Mesothelial cell of epicardium (in vitro differentiated cells): ENCODE data around the gene SERPINB1. TPM values are rescaled to one million over a fixed set of nuclear protein-coding genes. Genes with fewer than 3 reads are reported as not detected.

Experiments used
- DNase-seq, 2 experiments: peaks; one replicate each; pipeline ENCODE4 v3.0.0; 2021; ENCODE audit warnings: low spot score in 2 of 2; ENCODE audit not compliant: unreplicated experiment in 2 of 2
- H3K27ac Mint-ChIP-seq: 2 replicates; pipeline ENCODE4 v1.8.0; 2021; ENCODE audit warnings: mixed read lengths
- H3K27me3 Mint-ChIP-seq: 2 replicates; pipeline ENCODE4 v1.8.0; 2021; ENCODE audit warnings: low read depth, mixed read lengths
- H3K36me3 Mint-ChIP-seq: 2 replicates; pipeline ENCODE4 v1.8.0; 2021; ENCODE audit warnings: mixed read lengths
- H3K4me1 Mint-ChIP-seq: 2 replicates; pipeline ENCODE4 v1.8.0; 2021; ENCODE audit warnings: mixed read lengths
- H3K4me3 Mint-ChIP-seq: 2 replicates; pipeline ENCODE4 v1.8.0; 2021; ENCODE audit warnings: mild to moderate bottlenecking, moderate library complexity, mixed read lengths
- H3K9me3 Mint-ChIP-seq: 2 replicates; pipeline ENCODE4 v1.8.0; 2021; ENCODE audit warnings: mixed read lengths
- total RNA-seq: library from RNA; stranded (reverse); gene quantifications from 3 replicates; pipeline ENCODE4 v1.2.1, GENCODE V29; 2021
- TF ChIP-seq, protein P1 (sequence below): fragments of 200-600 bp; sonication (generic); IDR thresholded peaks from one replicate; pipeline ENCODE4 v1.5.0; 2021; ENCODE audit warnings: antibody characterized with exemption; ENCODE audit not compliant: unreplicated experiment

SERPINB1 gene
- total RNA-seq, 1 donor from 2014 or later: 18.5 TPM

DNA sequence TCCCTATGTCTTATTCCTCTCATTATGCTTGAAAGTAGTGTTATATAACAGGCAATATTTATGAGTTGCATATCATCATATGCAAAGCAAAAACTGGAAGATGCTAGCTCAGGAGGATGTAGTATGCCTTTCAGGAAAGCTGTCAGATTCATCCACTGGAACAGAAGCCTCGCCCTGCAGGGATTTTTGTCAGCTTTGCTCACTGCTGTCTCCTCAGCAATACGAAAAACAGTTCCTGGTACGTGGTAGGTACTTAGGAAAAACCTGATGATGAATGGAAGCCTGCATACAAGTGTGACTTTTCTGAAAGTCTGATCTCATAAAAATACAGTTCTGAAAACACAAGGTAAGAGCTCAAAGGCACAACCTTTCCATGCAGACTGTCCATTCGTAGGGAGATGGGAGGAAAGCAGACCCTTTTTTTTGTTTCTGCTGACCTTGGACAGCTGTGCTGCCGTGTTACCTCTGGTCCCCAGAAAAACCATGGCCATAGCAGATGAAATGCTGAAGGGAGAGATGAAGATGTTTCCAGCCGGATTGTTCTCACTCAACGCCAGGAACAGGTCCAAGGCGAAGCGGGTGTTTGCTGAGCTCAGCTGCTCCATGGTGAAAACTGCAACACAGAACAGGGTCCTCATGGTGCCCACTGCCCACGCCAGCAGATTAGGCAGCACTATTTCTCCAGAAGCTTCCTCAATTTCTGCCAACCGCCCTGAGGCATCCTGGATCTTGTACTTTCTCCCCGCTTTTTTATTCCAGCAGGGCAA is 1.5 kb downstream of the SERPINB1 start:
- Mint-ChIP-seq H3K9me3 (no peaks in the 10 kb centered on the region), H3K36me3 (peaks cover 18% of the 10 kb centered on the region), H3K27me3 (no peaks in the 10 kb centered on the region), H3K27ac (peak overlapping the region; percentile 98), H3K4me1 (peaks cover 47% of the 10 kb centered on the region), H3K4me3 (peak overlapping the region; percentile 58)
- TF ChIP-seq, protein P1, sequence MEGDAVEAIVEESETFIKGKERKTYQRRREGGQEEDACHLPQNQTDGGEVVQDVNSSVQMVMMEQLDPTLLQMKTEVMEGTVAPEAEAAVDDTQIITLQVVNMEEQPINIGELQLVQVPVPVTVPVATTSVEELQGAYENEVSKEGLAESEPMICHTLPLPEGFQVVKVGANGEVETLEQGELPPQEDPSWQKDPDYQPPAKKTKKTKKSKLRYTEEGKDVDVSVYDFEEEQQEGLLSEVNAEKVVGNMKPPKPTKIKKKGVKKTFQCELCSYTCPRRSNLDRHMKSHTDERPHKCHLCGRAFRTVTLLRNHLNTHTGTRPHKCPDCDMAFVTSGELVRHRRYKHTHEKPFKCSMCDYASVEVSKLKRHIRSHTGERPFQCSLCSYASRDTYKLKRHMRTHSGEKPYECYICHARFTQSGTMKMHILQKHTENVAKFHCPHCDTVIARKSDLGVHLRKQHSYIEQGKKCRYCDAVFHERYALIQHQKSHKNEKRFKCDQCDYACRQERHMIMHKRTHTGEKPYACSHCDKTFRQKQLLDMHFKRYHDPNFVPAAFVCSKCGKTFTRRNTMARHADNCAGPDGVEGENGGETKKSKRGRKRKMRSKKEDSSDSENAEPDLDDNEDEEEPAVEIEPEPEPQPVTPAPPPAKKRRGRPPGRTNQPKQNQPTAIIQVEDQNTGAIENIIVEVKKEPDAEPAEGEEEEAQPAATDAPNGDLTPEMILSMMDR: no peak
- no peak for DNase-seq

DNA sequence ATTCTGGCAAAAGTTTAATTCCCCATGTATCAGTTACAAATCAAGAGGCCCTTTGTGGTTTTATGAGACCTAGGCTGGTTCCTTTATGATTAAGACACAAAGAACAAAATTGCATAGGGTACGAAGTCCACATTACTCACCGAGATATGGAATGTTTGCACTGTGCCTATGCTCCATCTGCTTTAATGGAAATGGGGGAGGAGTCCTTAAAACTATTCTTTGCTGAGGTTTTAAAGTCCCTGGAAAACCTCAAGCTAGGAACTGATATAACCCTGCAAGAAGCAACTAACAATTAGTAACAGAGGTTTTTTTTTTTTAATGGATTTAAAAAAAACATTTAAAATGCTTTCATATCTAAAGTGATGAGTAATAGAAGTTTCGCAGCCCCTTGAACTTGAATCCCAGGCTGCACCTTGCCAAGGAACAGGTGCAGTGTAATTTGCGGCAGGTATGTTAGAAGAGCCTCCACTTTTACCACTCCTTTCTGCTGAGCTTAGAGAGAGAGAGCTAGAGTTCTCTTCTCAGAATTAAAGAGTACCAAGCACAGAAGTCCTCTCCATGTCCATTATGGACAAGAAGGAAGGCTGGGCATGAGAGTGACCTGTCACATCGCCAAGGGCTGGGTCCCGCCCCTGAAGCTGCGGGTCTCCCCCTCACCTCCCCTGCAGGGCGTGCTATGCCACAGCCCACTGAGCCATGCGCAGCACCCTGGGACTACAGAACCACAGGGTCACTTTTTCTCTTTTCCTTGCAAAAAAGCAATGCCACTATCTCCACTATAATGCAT is 2.3 kb downstream of the SERPINB1 start:
- H3K4me3 Mint-ChIP-seq: peak overlapping the region; percentile 58
- DNase-seq: no peak
- H3K27ac Mint-ChIP-seq: peak overlapping the region; percentile 98

DNA sequence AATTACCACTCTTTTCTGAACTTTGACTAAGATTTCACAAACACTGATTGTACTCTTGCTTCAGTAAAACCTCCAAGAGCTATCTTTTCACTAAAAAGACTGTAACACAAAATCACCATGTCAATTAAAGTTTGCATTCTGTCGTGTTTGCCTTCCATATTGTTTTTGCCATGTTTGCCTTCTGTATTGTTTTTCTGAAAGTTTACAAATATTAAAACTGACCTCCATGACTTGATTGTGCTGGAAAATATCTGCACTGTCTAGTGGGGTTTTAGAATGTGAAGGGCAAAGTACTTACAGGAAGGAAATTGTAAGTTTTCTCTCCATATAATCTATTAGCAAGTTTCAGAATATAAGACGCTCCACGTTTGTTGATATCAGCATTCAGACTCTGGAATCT is 3.4 kb downstream of the SERPINB1 start:
- Mint-ChIP-seq H3K9me3 (no peaks in the 10 kb centered on the region), H3K36me3 (peaks cover 34% of the 10 kb centered on the region), H3K27ac (peak overlapping the region; percentile 26), H3K4me1 (peaks cover 40% of the 10 kb centered on the region), H3K27me3 (no peaks in the 10 kb centered on the region), H3K4me3 (no peak overlapping the region)
- TF ChIP-seq, protein P1: no peak
- DNase-seq: no peak

More for the DNA sequence above, 2.3 kb downstream of the SERPINB1 start:
- H3K36me3 Mint-ChIP-seq: peaks cover 26% of the 10 kb centered on the region
- H3K9me3 Mint-ChIP-seq: no peaks in the 10 kb centered on the region
- no peaks in the 10 kb centered on the region for H3K27me3 Mint-ChIP-seq
- H3K4me1 Mint-ChIP-seq: peaks cover 47% of the 10 kb centered on the region
- TF ChIP-seq, protein P1: no peak

DNA sequence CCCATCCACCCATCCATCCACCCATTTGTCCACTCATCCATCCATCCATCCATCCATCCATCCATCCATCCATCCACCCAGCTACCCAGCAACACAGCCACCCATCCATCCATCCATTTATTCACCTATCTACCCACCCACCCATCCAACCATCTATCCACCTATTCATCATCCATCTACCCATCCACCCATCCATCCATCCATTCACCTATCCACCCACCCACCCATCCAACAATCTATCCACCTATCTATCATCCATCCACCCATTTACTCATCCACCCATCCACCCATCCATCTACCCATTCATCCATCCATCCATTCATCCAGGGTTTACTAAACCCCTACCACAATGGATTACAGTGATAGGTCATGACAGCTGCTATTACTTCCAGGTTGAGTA is 7.4 kb downstream of the SERPINB1 start:
- Mint-ChIP-seq H3K27me3 (no peaks in the 10 kb centered on the region), H3K4me3 (no peak overlapping the region), H3K9me3 (no peaks in the 10 kb centered on the region), H3K27ac (no peak overlapping the region), H3K36me3 (peaks cover 37% of the 10 kb centered on the region), H3K4me1 (peaks cover 14% of the 10 kb centered on the region)
- TF ChIP-seq, protein P1: no peak
- no peak for DNase-seq

DNA sequence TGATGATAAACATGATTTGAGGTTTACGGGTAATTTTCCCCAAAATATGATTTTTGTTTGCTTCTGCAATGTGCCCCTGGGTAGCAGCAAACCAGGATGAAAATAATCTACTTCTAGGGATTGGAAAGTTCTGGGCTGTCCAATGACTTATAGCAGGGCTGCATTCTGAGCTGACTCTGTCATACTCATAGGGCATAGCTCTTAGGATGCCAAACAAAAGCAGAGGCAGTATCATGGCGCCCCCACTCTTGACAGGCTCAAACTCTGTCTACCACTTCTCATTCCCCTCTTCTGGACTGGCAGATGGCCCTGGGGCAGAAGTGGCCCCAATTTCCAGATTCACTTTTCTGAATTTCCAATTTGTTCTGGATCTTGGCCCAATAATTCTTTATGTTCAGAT is 10.3 kb downstream of the SERPINB1 start:
- TF ChIP-seq, protein P1: no peak
- Mint-ChIP-seq H3K4me1 (peaks cover 2% of the 10 kb centered on the region), H3K4me3 (no peak overlapping the region), H3K36me3 (peaks cover 28% of the 10 kb centered on the region), H3K27me3 (no peaks in the 10 kb centered on the region), H3K9me3 (no peaks in the 10 kb centered on the region), H3K27ac (no peak overlapping the region)
- no peak for DNase-seq
